DMS79 treated with DMSO at 0.1 percent for 48 hours (cell line): Measurements from ENCODE around the gene PRKAG2.
A peak's percentile ranks its signal among the peaks of the same experiment; 100 is the strongest.
"Not testable (repeated sequence)": the region's sequence is repeated elsewhere in the genome, so short reads cannot be mapped to it uniquely, and the experiment has no call there.

Source experiments
- DNase-seq: peaks from one replicate; lab custom pipeline; 2025; lab: John Stamatoyannopoulos, UW

The PRKAG2 gene

GRCh38 chr7:151590071-151590849 is 286.7 kb downstream of the PRKAG2 start:
- no peak for DNase-seq

- DNase-seq: no peak
These were observed 287.9 kb downstream of the PRKAG2 start for GRCh38 chr7:151588982-151589381.

- no peak for DNase-seq
These were observed 290.2 kb downstream of the PRKAG2 start for GRCh38 chr7:151586531-151587260.

GRCh38 chr7:151585744-151586393 is 291.0 kb downstream of the PRKAG2 start:
- no peak for DNase-seq

GRCh38 chr7:151581741-151582140 is 295.2 kb downstream of the PRKAG2 start:
- no peak for DNase-seq

GRCh38 chr7:151579644-151580043 is 297.3 kb downstream of the PRKAG2 start:
- no peak for DNase-seq

- DNase-seq: no peak
These were observed 301.5 kb downstream of the PRKAG2 start for GRCh38 chr7:151575410-151575809.

- DNase-seq: not testable (repeated sequence)
These were observed 303.9 kb downstream of the PRKAG2 start for GRCh38 chr7:151573046-151573445.

GRCh38 chr7:151572136-151572535 is 304.8 kb downstream of the PRKAG2 start:
- no peak for DNase-seq

GRCh38 chr7:151571471-151571870 is 305.4 kb downstream of the PRKAG2 start:
- no peak for DNase-seq

- no peak for DNase-seq
These were observed 306.5 kb downstream of the PRKAG2 start for GRCh38 chr7:151570366-151570915.

GRCh38 chr7:151568956-151569940 is 307.7 kb downstream of the PRKAG2 start:
- no peak for DNase-seq

GRCh38 chr7:151566897-151567320 is 310.0 kb downstream of the PRKAG2 start:
- DNase-seq: no peak

GRCh38 chr7:151565541-151565940 is 311.4 kb downstream of the PRKAG2 start:
- no peak for DNase-seq

GRCh38 chr7:151560243-151560642 is 316.7 kb downstream of the PRKAG2 start:
- DNase-seq: no peak

- no peak for DNase-seq
These were observed 317.2 kb downstream of the PRKAG2 start for GRCh38 chr7:151559557-151560183.

- no peak for DNase-seq
These were observed 318.3 kb downstream of the PRKAG2 start for GRCh38 chr7:151558575-151558974.

GRCh38 chr7:151556592-151556991 is 320.3 kb downstream of the PRKAG2 start:
- DNase-seq: no peak

- no peak for DNase-seq
These were observed 323.6 kb downstream of the PRKAG2 start for GRCh38 chr7:151553356-151553755.

- DNase-seq: peak; percentile 94
These were observed 324.4 kb downstream of the PRKAG2 start for GRCh38 chr7:151552352-151553028.
